ENCODE data around the gene LBH. TPM values are rescaled to one million over a fixed set of nuclear protein-coding genes. Genes with fewer than 3 reads are reported as not detected.
A peak's percentile ranks its signal among the peaks of the same experiment; 100 is the strongest.

LBH gene
- total and polyA plus RNA-seq, 3 experiments from 2014 or later = 115 to 156 (median 121) TPM

DNA sequence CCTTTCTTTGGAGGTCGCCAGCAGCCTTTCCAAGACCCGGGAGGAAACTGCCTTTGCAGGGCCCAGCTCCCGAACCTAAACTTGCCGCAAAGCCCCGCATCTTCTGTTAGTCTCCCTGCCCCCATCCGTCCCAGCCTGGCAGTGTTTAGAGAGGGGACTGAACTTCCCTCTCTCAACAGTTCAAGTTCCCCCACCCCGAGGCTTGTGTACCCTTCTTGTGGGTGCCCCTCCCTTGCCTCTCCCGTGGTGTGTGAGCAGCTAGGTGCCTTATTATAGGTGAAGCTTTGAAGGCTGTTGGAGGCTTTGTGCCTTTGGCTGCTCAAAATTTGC is 1.4 kb downstream of the LBH start:
- Mint-ChIP-seq H3K27me3 (peaks cover 0 to 7% of the 10 kb centered on the region in 2 donors), H3K27ac (peak overlapping the region; percentile 86 to 98 (median 94)), H3K4me3 (peak overlapping the region; percentile 88 to 96 (median 94)), H3K9me3 (no peaks in the 10 kb centered on the region), H3K4me1 (peaks cover 58 to 68% (median 65%) of the 10 kb centered on the region in 3 donors), H3K36me3 (peaks cover 9 to 49% (median 10%) of the 10 kb centered on the region in 3 donors)
- H3K27me3 ChIP-seq (ENCODE audit: insufficient read depth, low read length, poor library complexity, severe bottlenecking) = no peaks in the 10 kb centered on the region
- H3K27ac ChIP-seq (ENCODE audit: low read depth, low read length) = peak overlapping the region; percentile 97
- DNase-seq = peak in 4 of 5 donors; percentile 28 to 79 (median 63)
- peaks cover 28% of the 10 kb centered on the region for H3K36me3 ChIP-seq (ENCODE audit: insufficient read depth, low read length)
- H3K4me3 ChIP-seq (ENCODE audit: low read length) = peak overlapping the region; percentile 88
- ChIA-PET CTCF (interaction anchor here (1.0 to 23.4 kb wide), 13 partner anchors 8 to 479 kb away, joined by 3 to 285 read pairs (median 11); partner anchors contain the start of genes LCLAT1 and YPEL5), POLR2A (interaction anchor here (1.0 to 4.7 kb wide), 11 partner anchors 10 to 271 kb away, joined by 3 to 83 read pairs (median 15); partner anchors contain the start of genes LCLAT1 and YPEL5)
- H3K4me1 ChIP-seq (ENCODE audit: insufficient read depth, low read length) = peaks cover 54% of the 10 kb centered on the region
- H3K9me3 ChIP-seq (ENCODE audit: low read length) = no peaks in the 10 kb centered on the region

DNA sequence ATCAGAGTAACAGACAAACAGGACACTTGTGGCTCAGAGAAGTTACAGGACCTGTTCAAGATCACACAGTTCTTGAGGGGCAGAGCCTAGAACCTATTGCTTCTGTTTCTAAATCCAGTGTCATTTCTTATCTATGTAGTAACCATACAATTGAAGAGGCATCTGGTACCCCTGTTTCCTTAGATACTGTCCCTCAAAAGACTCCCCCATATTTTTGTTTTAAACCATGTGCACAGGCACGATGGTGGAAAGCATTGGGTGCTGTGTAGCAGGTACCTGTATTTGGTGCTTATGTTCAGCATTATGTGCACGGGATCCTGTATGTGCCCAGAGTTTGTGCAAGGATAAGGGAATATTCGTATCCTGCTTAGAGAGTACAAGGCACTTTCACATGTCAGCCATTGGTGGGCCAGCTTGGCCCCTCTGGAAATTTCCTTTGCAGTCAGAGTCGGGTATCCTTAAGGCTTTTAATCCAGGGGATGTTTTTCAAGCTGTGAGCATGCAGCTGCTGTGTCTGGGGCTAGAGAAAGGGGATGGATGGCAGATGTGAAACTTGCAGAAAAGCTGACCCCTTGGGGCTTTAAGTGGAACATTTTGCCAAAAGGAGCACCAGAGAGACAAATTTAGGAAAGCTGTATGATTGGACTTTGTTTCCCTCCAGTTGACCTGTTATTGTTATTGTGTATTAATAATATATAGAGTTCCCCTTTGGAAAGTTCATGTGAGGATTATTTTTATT is 2.1 kb downstream of the LBH start:
- Histone ChIP-seq H3K27me3 (ENCODE audit: insufficient read depth, low read length, poor library complexity, severe bottlenecking) (no peaks in the 10 kb centered on the region), H3K27ac (ENCODE audit: low read depth, low read length) (peak overlapping the region; percentile 97), H3K4me3 (ENCODE audit: low read length) (peak overlapping the region; percentile 88), H3K36me3 (ENCODE audit: insufficient read depth, low read length) (peaks cover 28% of the 10 kb centered on the region), H3K9me3 (ENCODE audit: low read length) (no peaks in the 10 kb centered on the region), H3K4me1 (ENCODE audit: insufficient read depth, low read length) (peaks cover 60% of the 10 kb centered on the region)
- ChIA-PET CTCF (interaction anchor here (1.0 to 23.4 kb wide), 16 partner anchors 11 to 478 kb away, joined by 3 to 285 read pairs (median 6); partner anchors contain the start of genes LCLAT1 and YPEL5), POLR2A (interaction anchor here (0.7 to 4.7 kb wide), 13 partner anchors 8 to 474 kb away, joined by 3 to 83 read pairs (median 7); partner anchors contain the start of genes LCLAT1 and YPEL5)
- peaks cover 61 to 68% (median 67%) of the 10 kb centered on the region in 3 donors for H3K4me1 Mint-ChIP-seq
- no peaks in the 10 kb centered on the region for H3K9me3 Mint-ChIP-seq
- H3K4me3 Mint-ChIP-seq = peak overlapping the region; percentile 88 to 96 (median 94)
- peak overlapping the region; percentile 86 to 95 (median 94) for H3K27ac Mint-ChIP-seq
- no peak for DNase-seq
- peaks cover 9 to 56% (median 12%) of the 10 kb centered on the region in 3 donors for H3K36me3 Mint-ChIP-seq
- H3K27me3 Mint-ChIP-seq = peaks cover 0 to 7% of the 10 kb centered on the region in 2 donors

DNA sequence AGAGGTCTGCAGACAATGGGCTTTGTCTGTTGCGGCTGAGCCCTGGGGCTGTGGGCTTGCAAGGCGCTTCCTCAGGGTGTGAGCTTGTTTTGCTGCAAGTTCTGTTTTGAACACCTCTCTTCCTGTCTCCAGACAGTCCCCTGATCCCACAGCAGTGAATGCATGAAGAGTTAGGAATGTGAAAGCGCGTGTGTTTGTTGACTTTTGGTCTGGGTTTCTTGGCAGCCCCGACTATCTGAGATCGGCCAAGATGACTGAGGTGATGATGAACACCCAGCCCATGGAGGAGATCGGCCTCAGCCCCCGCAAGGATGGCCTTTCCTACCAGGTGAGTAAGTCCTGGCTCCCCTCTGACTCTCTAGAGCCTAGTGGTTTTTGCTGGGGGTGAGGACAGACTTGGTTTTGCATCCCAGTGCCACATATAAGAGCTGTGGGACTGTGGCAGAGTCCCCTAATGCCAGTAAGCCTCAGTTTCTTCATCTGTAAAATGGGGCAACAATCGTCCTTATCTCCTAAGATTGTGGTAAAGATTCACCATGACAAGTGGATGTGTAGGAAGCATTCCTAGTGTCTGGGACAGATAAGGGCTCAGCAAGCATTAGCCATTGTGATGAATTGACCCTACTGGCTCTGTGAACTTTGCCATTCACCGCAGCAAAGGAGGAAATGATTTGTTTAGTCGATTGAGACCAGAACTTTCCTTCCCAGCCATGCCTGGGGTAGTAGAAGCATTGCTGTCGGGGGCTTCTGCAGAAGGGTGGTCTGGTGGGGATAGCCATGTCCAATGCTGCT is 3.0 kb downstream of the LBH start:
- Mint-ChIP-seq H3K27me3 (peaks cover 0 to 7% of the 10 kb centered on the region in 2 donors), H3K36me3 (peaks cover 13 to 64% (median 17%) of the 10 kb centered on the region in 3 donors), H3K27ac (peak overlapping the region; percentile 86 to 95 (median 94)), H3K9me3 (no peaks in the 10 kb centered on the region), H3K4me3 (peak overlapping the region; percentile 88 to 96 (median 94)), H3K4me1 (peaks cover 67 to 74% (median 74%) of the 10 kb centered on the region in 3 donors)
- CTCF ChIA-PET = interaction anchor here (0.7 to 23.4 kb wide), 19 partner anchors 8 to 477 kb away, joined by 3 to 285 read pairs (median 4); partner anchors contain the start of gene YPEL5
- H3K27ac ChIP-seq (ENCODE audit: low read depth, low read length) = peak overlapping the region; percentile 97
- peaks cover 70% of the 10 kb centered on the region for H3K4me1 ChIP-seq (ENCODE audit: insufficient read depth, low read length)
- no peaks in the 10 kb centered on the region for H3K27me3 ChIP-seq (ENCODE audit: insufficient read depth, low read length, poor library complexity, severe bottlenecking)
- no peaks in the 10 kb centered on the region for H3K9me3 ChIP-seq (ENCODE audit: low read length)
- peak overlapping the region; percentile 88 for H3K4me3 ChIP-seq (ENCODE audit: low read length)
- DNase-seq = peak in 2 of 5 donors; percentile 57 to 59
- POLR2A ChIA-PET = interaction anchor here (0.7 to 4.7 kb wide), 10 partner anchors 9 to 473 kb away, joined by 3 to 83 read pairs (median 4); partner anchors contain the start of genes LCLAT1 and YPEL5
- H3K36me3 ChIP-seq (ENCODE audit: insufficient read depth, low read length) = peaks cover 28% of the 10 kb centered on the region

DNA sequence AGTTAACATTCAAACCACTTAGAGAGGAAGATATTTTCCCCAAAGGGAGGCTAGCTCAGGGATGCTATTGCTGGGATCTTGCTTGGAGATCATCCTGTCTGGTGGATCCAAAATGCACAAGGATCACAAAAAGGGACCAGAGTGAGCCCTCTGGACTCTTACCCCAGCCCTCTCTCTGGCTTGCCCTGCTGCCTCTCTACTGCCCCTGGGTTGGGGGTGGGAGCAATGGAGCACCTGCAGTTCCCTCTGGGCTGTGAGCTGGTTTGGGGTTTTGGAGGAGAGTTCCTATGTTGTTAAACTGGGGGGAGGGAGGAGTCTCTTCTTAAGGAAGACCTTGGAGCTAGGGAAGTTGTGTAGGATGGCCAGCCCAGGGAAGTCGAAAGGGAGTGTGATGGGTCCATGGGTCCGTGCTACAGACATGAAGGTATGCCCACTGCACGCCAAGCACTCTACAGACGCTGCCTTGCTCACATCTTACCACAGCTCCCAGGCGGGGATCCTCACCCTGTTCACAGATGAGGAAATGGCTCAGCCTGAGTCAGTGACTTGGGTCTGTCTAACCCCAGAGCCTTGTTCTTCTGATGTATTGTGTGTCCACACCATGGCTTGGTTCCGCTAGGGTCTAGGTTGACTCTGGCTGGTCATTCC is 3.8 kb downstream of the LBH start:
- peaks cover 0 to 7% of the 10 kb centered on the region in 2 donors for H3K27me3 Mint-ChIP-seq
- DNase-seq = peak in 4 of 5 donors; percentile 30 to 76 (median 43)
- POLR2A ChIA-PET = interaction anchor here (0.8 to 1.8 kb wide), 8 partner anchors 10 to 212 kb away, joined by 3 to 7 read pairs (median 3); partner anchors contain the start of gene LCLAT1
- H3K4me3 Mint-ChIP-seq = peak overlapping the region; percentile 88 to 96 (median 94)
- Histone ChIP-seq H3K27me3 (ENCODE audit: insufficient read depth, low read length, poor library complexity, severe bottlenecking) (no peaks in the 10 kb centered on the region), H3K4me3 (ENCODE audit: low read length) (peak overlapping the region; percentile 88), H3K4me1 (ENCODE audit: insufficient read depth, low read length) (peaks cover 72% of the 10 kb centered on the region), H3K36me3 (ENCODE audit: insufficient read depth, low read length) (peaks cover 36% of the 10 kb centered on the region), H3K27ac (ENCODE audit: low read depth, low read length) (peak overlapping the region; percentile 41), H3K9me3 (ENCODE audit: low read length) (no peaks in the 10 kb centered on the region)
- peaks cover 71 to 77% (median 75%) of the 10 kb centered on the region in 3 donors for H3K4me1 Mint-ChIP-seq
- H3K9me3 Mint-ChIP-seq = no peaks in the 10 kb centered on the region
- H3K27ac Mint-ChIP-seq = peak overlapping the region; percentile 86 to 95 (median 94)
- CTCF ChIA-PET = interaction anchor here (0.7 to 23.4 kb wide), 13 partner anchors 9 to 476 kb away, joined by 3 to 285 read pairs (median 4); no protein-coding TSS in a partner anchor
- H3K36me3 Mint-ChIP-seq = peaks cover 14 to 72% (median 21%) of the 10 kb centered on the region in 3 donors

DNA sequence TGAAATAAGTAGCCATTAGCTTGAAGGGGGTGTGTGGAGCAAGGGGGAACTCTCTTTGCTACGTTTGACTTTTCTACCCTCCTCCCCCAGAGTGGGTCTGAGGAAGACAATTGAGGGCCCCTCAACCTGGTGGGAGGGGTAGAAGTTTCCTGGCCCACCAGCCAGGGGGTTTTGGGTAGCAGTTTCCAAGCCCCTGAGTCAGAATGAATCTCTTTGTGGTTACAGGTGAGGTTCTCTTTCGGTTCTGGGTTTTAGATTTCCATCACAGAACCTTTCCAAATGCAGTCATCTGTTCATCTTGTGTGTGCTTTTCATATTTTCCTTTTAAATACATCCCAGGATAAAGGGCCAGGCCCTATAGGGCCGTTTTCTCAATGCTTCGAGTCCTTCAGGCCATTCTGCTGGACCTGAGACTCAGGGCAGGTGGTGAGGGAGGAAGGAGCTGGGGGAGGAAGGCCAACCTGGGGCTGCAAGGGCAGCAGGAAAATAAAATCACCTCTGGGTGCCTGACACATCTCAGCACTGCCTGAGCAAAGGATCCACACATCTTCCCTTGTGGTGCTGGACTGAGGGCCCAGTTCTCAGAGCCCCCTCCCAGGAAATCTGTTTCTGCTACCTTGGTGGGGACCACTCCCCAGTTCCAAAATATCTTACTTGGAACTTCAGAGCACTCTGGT is 4.7 kb downstream of the LBH start:
- Histone ChIP-seq H3K4me3 (ENCODE audit: low read length) (peak overlapping the region; percentile 88), H3K36me3 (ENCODE audit: insufficient read depth, low read length) (peaks cover 44% of the 10 kb centered on the region)

DNA sequence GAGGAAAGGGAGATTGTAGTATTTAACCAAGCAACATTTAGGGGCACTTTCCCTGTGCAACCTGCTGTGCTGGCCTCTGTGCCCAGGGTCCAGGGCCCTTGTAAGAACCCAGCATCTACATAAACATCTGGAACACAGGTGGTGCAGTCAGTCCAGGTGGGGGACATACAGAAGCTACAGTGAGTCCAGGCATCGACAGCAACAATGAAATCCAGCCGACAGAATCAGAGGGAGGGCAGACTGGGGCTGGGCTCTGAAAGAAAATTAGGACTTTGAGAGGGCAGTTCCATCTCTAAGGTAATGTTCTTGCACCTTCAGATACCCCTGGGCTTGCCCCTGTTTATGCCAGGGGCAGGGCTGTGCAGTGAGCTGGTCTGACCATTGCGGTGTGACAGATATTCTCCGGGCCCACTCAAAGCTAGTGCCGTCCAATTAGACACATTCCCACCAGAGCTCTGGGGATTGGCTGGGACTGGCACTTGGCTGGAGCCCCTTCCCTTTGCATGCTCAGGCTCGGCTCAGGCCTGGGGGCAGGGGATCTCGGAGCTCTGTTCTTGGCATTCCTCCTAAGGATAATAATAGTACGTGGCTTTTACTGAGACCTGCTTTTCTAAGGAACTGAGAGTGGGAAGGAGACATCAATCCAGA is 5.4 kb downstream of the LBH start:
- Mint-ChIP-seq H3K27me3 (peaks cover 0 to 4% of the 10 kb centered on the region in 2 donors), H3K9me3 (no peaks in the 10 kb centered on the region), H3K4me1 (peaks cover 77 to 83% (median 83%) of the 10 kb centered on the region in 3 donors), H3K36me3 (peaks cover 14 to 84% (median 27%) of the 10 kb centered on the region in 3 donors), H3K27ac (peak overlapping the region; percentile 86 to 95 (median 94)), H3K4me3 (peak overlapping the region; percentile 88 to 96 (median 94))
- peak in 1 of 5 donors; percentile 13 for DNase-seq
- ChIA-PET CTCF (interaction anchor here (0.8 to 23.4 kb wide), 10 partner anchors 10 to 475 kb away, joined by 3 to 285 read pairs (median 6); no protein-coding TSS in a partner anchor), POLR2A (interaction anchor here (1.4 to 1.7 kb wide), 2 partner anchors 20 to 90 kb away, joined by 3 read pairs; partner anchors contain the start of gene YPEL5)
- Histone ChIP-seq H3K9me3 (ENCODE audit: low read length) (no peaks in the 10 kb centered on the region), H3K4me1 (ENCODE audit: insufficient read depth, low read length) (peaks cover 82% of the 10 kb centered on the region), H3K36me3 (ENCODE audit: insufficient read depth, low read length) (peaks cover 44% of the 10 kb centered on the region), H3K27ac (ENCODE audit: low read depth, low read length) (no peak overlapping the region), H3K4me3 (ENCODE audit: low read length) (peak overlapping the region; percentile 39), H3K27me3 (ENCODE audit: insufficient read depth, low read length, poor library complexity, severe bottlenecking) (no peaks in the 10 kb centered on the region)

More for the DNA sequence above, 4.7 kb downstream of the LBH start:
- Mint-ChIP-seq H3K4me3 (peak overlapping the region; percentile 88 to 96 (median 94)), H3K36me3 (peaks cover 14 to 80% (median 25%) of the 10 kb centered on the region in 3 donors), H3K9me3 (no peaks in the 10 kb centered on the region), H3K4me1 (peaks cover 73 to 78% (median 77%) of the 10 kb centered on the region in 3 donors), H3K27ac (peak overlapping the region; percentile 86 to 95 (median 94)), H3K27me3 (peaks cover 0 to 5% of the 10 kb centered on the region in 2 donors)
- H3K4me1 ChIP-seq (ENCODE audit: insufficient read depth, low read length) = peaks cover 77% of the 10 kb centered on the region
- H3K9me3 ChIP-seq (ENCODE audit: low read length) = no peaks in the 10 kb centered on the region
- peak in 1 of 5 donors; percentile 51 for DNase-seq
- POLR2A ChIA-PET = interaction anchor here (0.6 to 1.7 kb wide), 5 partner anchors 17 to 89 kb away, joined by 3 to 4 read pairs (median 3); partner anchors contain the start of gene YPEL5
- H3K27me3 ChIP-seq (ENCODE audit: insufficient read depth, low read length, poor library complexity, severe bottlenecking) = no peaks in the 10 kb centered on the region
- CTCF ChIA-PET = interaction anchor here (1.0 to 23.4 kb wide), 11 partner anchors 9 to 475 kb away, joined by 3 to 285 read pairs (median 5); no protein-coding TSS in a partner anchor
- no peak overlapping the region for H3K27ac ChIP-seq (ENCODE audit: low read depth, low read length)
